Stimulated activated CD8-positive, alpha-beta memory T cell treated with anti-CD3 and anti-CD28 coated beads, Interleukin-12 subunit alpha, Interleukin-12 subunit beta, amount 100 ng/mL, for 24 hours (primary cell): ENCODE data around the gene NKD1.

Experiments
- DNase-seq: peaks from one replicate; pipeline ENCODE4 v3.0.0-alpha.2; 2020; ENCODE audit errors: extremely low read depth

NKD1 gene

GRCh38 chr16:50645563-50646220 lies 97.5 kb downstream of the NKD1 start:
- DNase-seq = no peak

- DNase-seq = no peak
Measured at GRCh38 chr16:50646345-50646744, 98.1 kb downstream of the NKD1 start.

GRCh38 chr16:50651835-50652438 lies 103.7 kb downstream of the NKD1 start:
- no peak for DNase-seq

GRCh38 chr16:50652836-50653425 lies 104.7 kb downstream of the NKD1 start:
- DNase-seq = no peak

GRCh38 chr16:50653633-50654519 lies 105.7 kb downstream of the NKD1 start:
- DNase-seq = no peak

GRCh38 chr16:50655558-50656055 lies 107.4 kb downstream of the NKD1 start:
- no peak for DNase-seq

- no peak for DNase-seq
Measured at GRCh38 chr16:50657241-50657640, 109.0 kb downstream of the NKD1 start.

- DNase-seq = no peak
Measured at GRCh38 chr16:50659806-50660205, 111.6 kb downstream of the NKD1 start.

- no peak for DNase-seq
Measured at GRCh38 chr16:50662306-50662940, 114.2 kb downstream of the NKD1 start.

GRCh38 chr16:50664270-50664669 lies 116.1 kb downstream of the NKD1 start:
- no peak for DNase-seq

GRCh38 chr16:50665128-50665878 lies 117.1 kb downstream of the NKD1 start:
- peak; percentile 35 for DNase-seq

GRCh38 chr16:50666658-50667496 lies 118.7 kb downstream of the NKD1 start:
- DNase-seq = no peak

- no peak for DNase-seq
Measured at GRCh38 chr16:50667497-50668367, 119.5 kb downstream of the NKD1 start.

GRCh38 chr16:50668368-50669008 lies 120.3 kb downstream of the NKD1 start:
- no peak for DNase-seq

- no peak for DNase-seq
Measured at GRCh38 chr16:50669741-50670140, 121.5 kb downstream of the NKD1 start.

- DNase-seq = no peak
Measured at GRCh38 chr16:50670476-50670875, 122.3 kb downstream of the NKD1 start.

GRCh38 chr16:50671644-50672260 lies 123.6 kb downstream of the NKD1 start:
- no peak for DNase-seq
